ENCODE results near the gene IDH3A. TPM values are rescaled to one million over a fixed set of nuclear protein-coding genes. Genes with fewer than 3 reads are reported as not detected.

IDH3A gene
- total RNA-seq, 1 donor from 2014 or later = 40.2 TPM

- no peak overlapping the region for H3K27ac Mint-ChIP-seq (ENCODE audit: unreplicated experiment)
- peaks cover 2% of the 10 kb centered on the region for H3K9me3 Mint-ChIP-seq (ENCODE audit: unreplicated experiment)
- no peaks in the 10 kb centered on the region for H3K36me3 Mint-ChIP-seq (ENCODE audit: unreplicated experiment)
- no peak overlapping the region for H3K4me3 Mint-ChIP-seq (ENCODE audit: unreplicated experiment)
- no peak for TF ChIP-seq CTCF (IDR thresholded peaks at IDR 0.05; ENCODE audit: partially characterized antibody, unreplicated experiment)
- no peaks in the 10 kb centered on the region for H3K4me1 Mint-ChIP-seq (ENCODE audit: low read depth, unreplicated experiment)
- no peak for DNase-seq
- no peaks in the 10 kb centered on the region for H3K27me3 Mint-ChIP-seq (ENCODE audit: unreplicated experiment)
These were observed 30.2 kb downstream of the IDH3A start for GRCh38 chr15:78179286-78179840.

GRCh38 chr15:78179906-78180305, 30.7 kb downstream of the IDH3A start:
- no peaks in the 10 kb centered on the region for H3K36me3 Mint-ChIP-seq (ENCODE audit: unreplicated experiment)
- H3K27ac Mint-ChIP-seq (ENCODE audit: unreplicated experiment) = no peak overlapping the region
- no peak overlapping the region for H3K4me3 Mint-ChIP-seq (ENCODE audit: unreplicated experiment)
- TF ChIP-seq CTCF (IDR thresholded peaks at IDR 0.05; ENCODE audit: partially characterized antibody, unreplicated experiment) = no peak
- DNase-seq = no peak
- no peaks in the 10 kb centered on the region for H3K27me3 Mint-ChIP-seq (ENCODE audit: unreplicated experiment)
- peaks cover 4% of the 10 kb centered on the region for H3K4me1 Mint-ChIP-seq (ENCODE audit: low read depth, unreplicated experiment)
- no peaks in the 10 kb centered on the region for H3K9me3 Mint-ChIP-seq (ENCODE audit: unreplicated experiment)

GRCh38 chr15:78182336-78182700, 33.2 kb downstream of the IDH3A start:
- no peaks in the 10 kb centered on the region for H3K9me3 Mint-ChIP-seq (ENCODE audit: unreplicated experiment)
- peaks cover 5% of the 10 kb centered on the region for H3K36me3 Mint-ChIP-seq (ENCODE audit: unreplicated experiment)
- peaks cover 5% of the 10 kb centered on the region for H3K4me1 Mint-ChIP-seq (ENCODE audit: low read depth, unreplicated experiment)
- H3K27ac Mint-ChIP-seq (ENCODE audit: unreplicated experiment) = no peak overlapping the region
- DNase-seq = no peak
- TF ChIP-seq CTCF (IDR thresholded peaks at IDR 0.05; ENCODE audit: partially characterized antibody, unreplicated experiment) = no peak
- H3K4me3 Mint-ChIP-seq (ENCODE audit: unreplicated experiment) = no peak overlapping the region
- H3K27me3 Mint-ChIP-seq (ENCODE audit: unreplicated experiment) = no peaks in the 10 kb centered on the region

- Mint-ChIP-seq H3K27me3 (ENCODE audit: unreplicated experiment) (no peaks in the 10 kb centered on the region), H3K4me3 (ENCODE audit: unreplicated experiment) (no peak overlapping the region), H3K4me1 (ENCODE audit: low read depth, unreplicated experiment) (peaks cover 5% of the 10 kb centered on the region), H3K36me3 (ENCODE audit: unreplicated experiment) (peaks cover 5% of the 10 kb centered on the region), H3K9me3 (ENCODE audit: unreplicated experiment) (no peaks in the 10 kb centered on the region), H3K27ac (ENCODE audit: unreplicated experiment) (no peak overlapping the region)
- DNase-seq = no peak
- no peak for TF ChIP-seq CTCF (IDR thresholded peaks at IDR 0.05; ENCODE audit: partially characterized antibody, unreplicated experiment)
These were observed 33.7 kb downstream of the IDH3A start for GRCh38 chr15:78182821-78183220.

GRCh38 chr15:78192826-78193594, 43.8 kb downstream of the IDH3A start:
- TF ChIP-seq CTCF (IDR thresholded peaks at IDR 0.05; ENCODE audit: partially characterized antibody, unreplicated experiment) = no peak
- H3K27ac Mint-ChIP-seq (ENCODE audit: unreplicated experiment) = no peak overlapping the region
- H3K27me3 Mint-ChIP-seq (ENCODE audit: unreplicated experiment) = peaks cover 3% of the 10 kb centered on the region
- H3K4me3 Mint-ChIP-seq (ENCODE audit: unreplicated experiment) = no peak overlapping the region
- peaks cover 10% of the 10 kb centered on the region for H3K36me3 Mint-ChIP-seq (ENCODE audit: unreplicated experiment)
- peaks cover 6% of the 10 kb centered on the region for H3K9me3 Mint-ChIP-seq (ENCODE audit: unreplicated experiment)
- no peaks in the 10 kb centered on the region for H3K4me1 Mint-ChIP-seq (ENCODE audit: low read depth, unreplicated experiment)
- DNase-seq = no peak

Measured in glutamatergic neuron (in vitro differentiated cells).